GM19193 (cell line): ENCODE data around the gene RAI2.

Experiments used
- POLR2A ChIP-seq: IDR thresholded peaks from 4 replicates; pipeline ENCODE4 v1.6.1; 2011; ENCODE audit not compliant: insufficient read depth, insufficient read length; ENCODE audit errors: extremely low read depth

The RAI2 gene

GRCh38 chrX:17839269-17839668 lies 21.8 kb downstream of the RAI2 start:
- TF ChIP-seq POLR2A, result no peak

- no peak for TF ChIP-seq POLR2A
Observed at GRCh38 chrX:17836830-17837229, 24.3 kb downstream of the RAI2 start.

GRCh38 chrX:17833954-17834353 lies 27.1 kb downstream of the RAI2 start:
- no peak for TF ChIP-seq POLR2A

GRCh38 chrX:17831255-17831654 lies 29.8 kb downstream of the RAI2 start:
- TF ChIP-seq POLR2A, result no peak

- TF ChIP-seq POLR2A, result no peak
Observed at GRCh38 chrX:17830211-17830610, 30.9 kb downstream of the RAI2 start.

- TF ChIP-seq POLR2A, result no peak
Observed at GRCh38 chrX:17829566-17829965, 31.5 kb downstream of the RAI2 start.

- TF ChIP-seq POLR2A, result no peak
Observed at GRCh38 chrX:17828171-17828570, 32.9 kb downstream of the RAI2 start.

GRCh38 chrX:17826609-17827496 lies 34.2 kb downstream of the RAI2 start:
- TF ChIP-seq POLR2A, result no peak

GRCh38 chrX:17824980-17825379 lies 36.1 kb downstream of the RAI2 start:
- TF ChIP-seq POLR2A, result no peak

GRCh38 chrX:17822351-17822750 lies 38.7 kb downstream of the RAI2 start:
- no peak for TF ChIP-seq POLR2A

GRCh38 chrX:17820100-17820499 lies 41.0 kb downstream of the RAI2 start:
- no peak for TF ChIP-seq POLR2A

GRCh38 chrX:17818726-17819125 lies 42.4 kb downstream of the RAI2 start:
- no peak for TF ChIP-seq POLR2A

- TF ChIP-seq POLR2A, result no peak
Observed at GRCh38 chrX:17817251-17817650, 43.8 kb downstream of the RAI2 start.

- no peak for TF ChIP-seq POLR2A
Observed at GRCh38 chrX:17814557-17814956, 46.5 kb downstream of the RAI2 start.

GRCh38 chrX:17814059-17814458 lies 47.0 kb downstream of the RAI2 start:
- no peak for TF ChIP-seq POLR2A

GRCh38 chrX:17813277-17813676 lies 47.8 kb downstream of the RAI2 start:
- no peak for TF ChIP-seq POLR2A
